Esophagus squamous epithelium (tissue), 5 donors: Measurements from ENCODE around the gene ATF2. TPM values are rescaled to one million over a fixed set of nuclear protein-coding genes. Genes with fewer than 3 reads are reported as not detected.
"Not testable (repeated sequence)": the region's sequence is repeated elsewhere in the genome, so short reads cannot be mapped to it uniquely, and the experiment has no call there.

ENCODE experiments used
- DNase-seq: peaks from one replicate; lab custom pipeline; 2025; lab: John Stamatoyannopoulos, UW
- H3K27ac ChIP-seq, 4 donors: fragments of 200-600 bp; sonication (generic); one replicate each; pipeline ENCODE4 v1.5.1; 2016 to 2019; ENCODE audit warnings: mild to moderate bottlenecking in 1 of 4
- H3K27me3 ChIP-seq, 4 donors: fragments of 200-600 bp; sonication (generic); 1 replicate in 3 of 4; 2 replicates in 1 of 4; pipeline versions ENCODE4 v1.5.1 to v1.6.0; 2017 to 2021; ENCODE audit warnings: antibody characterized with exemption in 1 of 4
- H3K36me3 ChIP-seq, 3 donors: fragments of 200-600 bp; sonication (generic); one replicate each; pipeline ENCODE4 v1.5.1; 2016 to 2019
- H3K4me1 ChIP-seq, 3 donors: fragments of 200-600 bp; sonication (generic); one replicate each; pipeline ENCODE4 v1.5.1; 2017 to 2019
- H3K4me3 ChIP-seq, 4 donors: fragments of 200-600 bp; sonication (generic); 1 replicate in 3 of 4; 2 replicates in 1 of 4; pipeline ENCODE4 v1.5.1; 2016 to 2019; ENCODE audit warnings: mild to moderate bottlenecking in 2 of 4, moderate library complexity in 1 of 4
- H3K9me3 ChIP-seq, 3 donors: fragments of 200-600 bp; sonication (generic); one replicate each; pipeline ENCODE4 v1.5.1; 2016 to 2019
- POLR2A ChIP-seq, 4 donors: fragments of 450-650 bp; IDR thresholded peaks; one replicate each; pipeline ENCODE4 v1.6.1; 2017; ENCODE audit warnings: antibody characterized with exemption in 4 of 4, mild to moderate bottlenecking in 4 of 4, moderate library complexity in 3 of 4
- WGBS, 2 donors: methylation state at CpG; one replicate each; pipeline ENCODE4 v1.1.5; 2018; 5-methylcytosine and 5-hydroxymethylcytosine counted together
- intact Hi-C: fragments of 100-400 bp; cut with DNase I; formaldehyde crosslinking; loops from one replicate; pipeline ENCODE4 v1.15.0; 2022
- total RNA-seq, 4 donors: library from RNA; depleted of rRNA; stranded (reverse); fragments of >200 nt; gene quantifications; one replicate each; pipeline ENCODE4 v1.1.0, GENCODE V29; 2016
- TF ChIP-seq, protein P1 (sequence below), 6 experiments: fragments of 450-650 bp in 4 of 6; fragments of 200-600 bp in 2 of 6; sonication (generic) in 2 of 6; IDR thresholded peaks; one replicate each; pipeline ENCODE4 v1.5.1; 2016 to 2019; ENCODE audit warnings: antibody characterized with exemption in 6 of 6, mild to moderate bottlenecking in 4 of 6, moderate library complexity in 4 of 6
- donor health status: DM: yes; HTN: yes; CAD: no.

ATF2 gene
- total RNA-seq, 4 donors from 2014 or later: 9.9 to 40.1 (median 18.0) TPM

- WGBS, 2 donors: 91 to 94% methylated on average over 4 of the region's 4 CpGs
- peaks cover 0 to 63% (median 4%) of the 10 kb centered on the region in 3 donors for H3K36me3 ChIP-seq
- H3K27me3 ChIP-seq: no peaks in the 10 kb centered on the region
- no peak overlapping the region for H3K27ac ChIP-seq
- no peak for DNase-seq
- H3K9me3 ChIP-seq: no peaks in the 10 kb centered on the region
- H3K4me1 ChIP-seq: peaks cover 0 to 7% (median 0%) of the 10 kb centered on the region in 3 donors
- intact Hi-C loops: no loop called here
- H3K4me3 ChIP-seq: no peak overlapping the region
- TF ChIP-seq, protein P1, sequence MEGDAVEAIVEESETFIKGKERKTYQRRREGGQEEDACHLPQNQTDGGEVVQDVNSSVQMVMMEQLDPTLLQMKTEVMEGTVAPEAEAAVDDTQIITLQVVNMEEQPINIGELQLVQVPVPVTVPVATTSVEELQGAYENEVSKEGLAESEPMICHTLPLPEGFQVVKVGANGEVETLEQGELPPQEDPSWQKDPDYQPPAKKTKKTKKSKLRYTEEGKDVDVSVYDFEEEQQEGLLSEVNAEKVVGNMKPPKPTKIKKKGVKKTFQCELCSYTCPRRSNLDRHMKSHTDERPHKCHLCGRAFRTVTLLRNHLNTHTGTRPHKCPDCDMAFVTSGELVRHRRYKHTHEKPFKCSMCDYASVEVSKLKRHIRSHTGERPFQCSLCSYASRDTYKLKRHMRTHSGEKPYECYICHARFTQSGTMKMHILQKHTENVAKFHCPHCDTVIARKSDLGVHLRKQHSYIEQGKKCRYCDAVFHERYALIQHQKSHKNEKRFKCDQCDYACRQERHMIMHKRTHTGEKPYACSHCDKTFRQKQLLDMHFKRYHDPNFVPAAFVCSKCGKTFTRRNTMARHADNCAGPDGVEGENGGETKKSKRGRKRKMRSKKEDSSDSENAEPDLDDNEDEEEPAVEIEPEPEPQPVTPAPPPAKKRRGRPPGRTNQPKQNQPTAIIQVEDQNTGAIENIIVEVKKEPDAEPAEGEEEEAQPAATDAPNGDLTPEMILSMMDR (IDR thresholded peaks at IDR 0.05): no peak
Observed at GRCh38 chr2:175107146-175107545, 60.9 kb downstream of the ATF2 start.

DNA sequence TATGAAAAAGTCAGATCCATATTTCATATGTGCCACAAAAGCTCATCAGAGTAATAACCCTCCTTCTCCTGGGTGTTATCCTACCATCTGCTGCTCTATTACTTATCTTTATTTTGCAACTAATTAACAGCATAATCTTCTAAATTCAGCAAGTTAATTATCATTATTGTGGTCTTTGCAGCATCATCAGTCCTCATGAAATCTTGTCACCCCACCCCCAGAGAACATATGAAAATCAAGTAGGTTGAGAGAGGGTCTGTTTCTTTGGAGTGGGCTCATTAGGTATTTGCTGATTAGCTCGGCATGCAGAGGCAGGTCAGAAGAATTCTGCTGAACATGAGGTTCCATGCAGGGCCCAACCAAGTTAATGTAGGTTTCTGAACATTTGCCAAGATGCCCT lies 64.8 kb downstream of the ATF2 start:
- Histone ChIP-seq H3K4me1 (peaks cover 0 to 11% (median 0%) of the 10 kb centered on the region in 3 donors), H3K27ac (no peak overlapping the region), H3K9me3 (no peaks in the 10 kb centered on the region), H3K27me3 (no peaks in the 10 kb centered on the region), H3K36me3 (peaks cover 0 to 66% (median 0%) of the 10 kb centered on the region in 3 donors), H3K4me3 (no peak overlapping the region)
- TF ChIP-seq, protein P1 (IDR thresholded peaks at IDR 0.05): no peak
- TF ChIP-seq POLR2A (IDR thresholded peaks at IDR 0.05): no peak
- DNase-seq: no peak
- intact Hi-C loops: no loop called here
- 86 to 100% methylated on average over 1 of the region's 1 CpG for WGBS, 2 donors

GRCh38 chr2:175101514-175101913 lies 66.5 kb downstream of the ATF2 start:
- H3K27ac ChIP-seq: no peak overlapping the region
- H3K36me3 ChIP-seq: peaks cover 0 to 60% (median 0%) of the 10 kb centered on the region in 3 donors
- H3K4me1 ChIP-seq: peaks cover 0 to 11% (median 0%) of the 10 kb centered on the region in 3 donors
- DNase-seq: no peak
- H3K27me3 ChIP-seq: no peaks in the 10 kb centered on the region
- intact Hi-C loops: no loop called here
- no peaks in the 10 kb centered on the region for H3K9me3 ChIP-seq
- H3K4me3 ChIP-seq: no peak overlapping the region
- TF ChIP-seq, protein P1 (IDR thresholded peaks at IDR 0.05): no peak
- no peak for TF ChIP-seq POLR2A (IDR thresholded peaks at IDR 0.05)

DNA sequence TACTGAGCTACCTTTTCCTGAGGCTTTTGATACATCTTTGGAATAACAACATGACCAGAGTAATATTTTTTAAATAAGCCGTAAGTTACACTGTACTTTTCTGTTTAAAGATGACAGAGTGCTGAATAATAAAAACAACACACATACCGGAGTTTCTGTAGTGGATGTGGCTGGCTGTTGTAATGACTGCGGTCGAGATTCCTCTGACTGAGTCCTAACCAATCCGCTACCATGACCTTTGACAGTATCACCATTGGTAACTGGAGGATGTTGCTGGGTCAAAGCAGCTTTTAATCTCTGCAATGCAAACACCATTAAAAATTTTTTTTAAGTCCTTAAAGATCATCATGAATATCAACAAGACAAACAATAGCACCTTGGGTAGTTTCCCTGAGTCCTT lies 70.7 kb downstream of the ATF2 start:
- Histone ChIP-seq H3K9me3 (no peaks in the 10 kb centered on the region), H3K4me1 (peaks cover 0 to 11% (median 0%) of the 10 kb centered on the region in 3 donors), H3K4me3 (no peak overlapping the region), H3K36me3 (peaks cover 0 to 66% (median 3%) of the 10 kb centered on the region in 3 donors), H3K27me3 (no peaks in the 10 kb centered on the region), H3K27ac (no peak overlapping the region)
- WGBS, 2 donors: 88 to 94% methylated on average over 5 of the region's 5 CpGs
- intact Hi-C loops: no loop called here
- TF ChIP-seq POLR2A (IDR thresholded peaks at IDR 0.05): no peak
- TF ChIP-seq, protein P1 (IDR thresholded peaks at IDR 0.05): no peak
- no peak for DNase-seq

GRCh38 chr2:175084117-175084516 lies 83.9 kb downstream of the ATF2 start:
- 81 to 90% methylated on average over 3 to 4 of the region's 4 CpGs for WGBS, 2 donors
- DNase-seq, H3K27me3 ChIP-seq, H3K4me1 ChIP-seq, H3K27ac ChIP-seq, H3K4me3 ChIP-seq, H3K9me3 ChIP-seq, intact Hi-C loops: not testable (repeated sequence)
- H3K36me3 ChIP-seq: peaks cover 0 to 74% (median 0%) of the 10 kb centered on the region in 3 donors

DNA sequence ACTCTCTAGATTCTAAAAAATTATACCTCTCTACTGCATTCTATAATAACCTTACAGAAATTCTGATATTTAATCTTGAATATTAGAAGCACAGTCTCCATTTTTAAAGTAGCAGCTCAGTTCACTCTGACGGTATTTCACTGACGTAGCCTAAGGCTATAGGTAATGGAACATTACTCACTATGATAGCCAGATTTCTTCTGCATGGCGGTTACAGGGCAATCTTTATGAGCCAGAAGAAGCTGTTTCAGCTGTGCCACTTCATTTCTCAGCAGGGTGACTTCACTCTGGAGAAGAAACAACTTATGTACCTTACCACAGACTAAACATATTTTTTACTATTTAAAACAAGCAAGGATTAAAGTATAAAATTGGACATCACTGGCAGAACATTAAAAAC lies 87.5 kb downstream of the ATF2 start:
- H3K36me3 ChIP-seq: peaks cover 0 to 83% (median 0%) of the 10 kb centered on the region in 3 donors
- no peak for DNase-seq
- 81 to 85% methylated on average over 3 of the region's 3 CpGs for WGBS, 2 donors
- TF ChIP-seq, protein P1 (IDR thresholded peaks at IDR 0.05): no peak
- no peak for TF ChIP-seq POLR2A (IDR thresholded peaks at IDR 0.05)
- intact Hi-C loops: no loop called here
- H3K9me3 ChIP-seq: no peaks in the 10 kb centered on the region
- H3K4me1 ChIP-seq: no peaks in the 10 kb centered on the region
- H3K27ac ChIP-seq: no peak overlapping the region
- H3K4me3 ChIP-seq: no peak overlapping the region
- H3K27me3 ChIP-seq: no peaks in the 10 kb centered on the region
